NK-92 (cell line): ENCODE measurements around the gene AGBL5.

Experiments used
- DNase-seq: peaks from one replicate; lab custom pipeline; 2025; ENCODE audit not compliant: unreplicated experiment; lab: John Stamatoyannopoulos, UW

AGBL5 gene, protein sequence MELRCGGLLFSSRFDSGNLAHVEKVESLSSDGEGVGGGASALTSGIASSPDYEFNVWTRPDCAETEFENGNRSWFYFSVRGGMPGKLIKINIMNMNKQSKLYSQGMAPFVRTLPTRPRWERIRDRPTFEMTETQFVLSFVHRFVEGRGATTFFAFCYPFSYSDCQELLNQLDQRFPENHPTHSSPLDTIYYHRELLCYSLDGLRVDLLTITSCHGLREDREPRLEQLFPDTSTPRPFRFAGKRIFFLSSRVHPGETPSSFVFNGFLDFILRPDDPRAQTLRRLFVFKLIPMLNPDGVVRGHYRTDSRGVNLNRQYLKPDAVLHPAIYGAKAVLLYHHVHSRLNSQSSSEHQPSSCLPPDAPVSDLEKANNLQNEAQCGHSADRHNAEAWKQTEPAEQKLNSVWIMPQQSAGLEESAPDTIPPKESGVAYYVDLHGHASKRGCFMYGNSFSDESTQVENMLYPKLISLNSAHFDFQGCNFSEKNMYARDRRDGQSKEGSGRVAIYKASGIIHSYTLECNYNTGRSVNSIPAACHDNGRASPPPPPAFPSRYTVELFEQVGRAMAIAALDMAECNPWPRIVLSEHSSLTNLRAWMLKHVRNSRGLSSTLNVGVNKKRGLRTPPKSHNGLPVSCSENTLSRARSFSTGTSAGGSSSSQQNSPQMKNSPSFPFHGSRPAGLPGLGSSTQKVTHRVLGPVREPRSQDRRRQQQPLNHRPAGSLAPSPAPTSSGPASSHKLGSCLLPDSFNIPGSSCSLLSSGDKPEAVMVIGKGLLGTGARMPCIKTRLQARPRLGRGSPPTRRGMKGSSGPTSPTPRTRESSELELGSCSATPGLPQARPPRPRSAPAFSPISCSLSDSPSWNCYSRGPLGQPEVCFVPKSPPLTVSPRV

GRCh38 chr2:27050996-27051901, at the start of gene AGBL5:
Gene AGBL5 (plus strand): TSS chr2:27051668. CDS start chr2:27052959, 1,291 bp downstream.
- DNase-seq: peak; percentile 72

DNA sequence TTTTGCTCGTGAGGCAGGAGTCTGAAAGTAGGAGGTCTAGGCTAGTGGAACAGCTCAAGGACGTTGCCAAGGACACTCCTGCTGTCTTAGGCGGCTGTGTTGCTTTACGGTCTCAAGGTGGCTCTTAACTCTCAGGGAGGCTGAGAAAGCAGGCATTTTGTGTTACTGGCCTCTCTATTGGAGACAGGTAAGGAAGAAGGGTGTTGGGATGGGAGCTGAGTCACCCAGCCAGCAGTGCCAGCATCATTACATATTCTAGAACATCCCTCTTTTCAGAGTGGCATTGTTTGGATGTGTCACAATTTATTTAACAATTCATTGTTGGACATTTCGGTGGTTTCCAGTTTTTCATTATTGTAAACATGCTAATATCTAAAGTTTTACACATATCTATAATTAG, 49.5 kb upstream of the AGBL5 start:
- DNase-seq: no peak

- DNase-seq: no peak
These were observed 48.5 kb upstream of the AGBL5 start for GRCh38 chr2:27003007-27003406.

GRCh38 chr2:27003857-27004256, 47.6 kb upstream of the AGBL5 start:
- DNase-seq: no peak

DNA sequence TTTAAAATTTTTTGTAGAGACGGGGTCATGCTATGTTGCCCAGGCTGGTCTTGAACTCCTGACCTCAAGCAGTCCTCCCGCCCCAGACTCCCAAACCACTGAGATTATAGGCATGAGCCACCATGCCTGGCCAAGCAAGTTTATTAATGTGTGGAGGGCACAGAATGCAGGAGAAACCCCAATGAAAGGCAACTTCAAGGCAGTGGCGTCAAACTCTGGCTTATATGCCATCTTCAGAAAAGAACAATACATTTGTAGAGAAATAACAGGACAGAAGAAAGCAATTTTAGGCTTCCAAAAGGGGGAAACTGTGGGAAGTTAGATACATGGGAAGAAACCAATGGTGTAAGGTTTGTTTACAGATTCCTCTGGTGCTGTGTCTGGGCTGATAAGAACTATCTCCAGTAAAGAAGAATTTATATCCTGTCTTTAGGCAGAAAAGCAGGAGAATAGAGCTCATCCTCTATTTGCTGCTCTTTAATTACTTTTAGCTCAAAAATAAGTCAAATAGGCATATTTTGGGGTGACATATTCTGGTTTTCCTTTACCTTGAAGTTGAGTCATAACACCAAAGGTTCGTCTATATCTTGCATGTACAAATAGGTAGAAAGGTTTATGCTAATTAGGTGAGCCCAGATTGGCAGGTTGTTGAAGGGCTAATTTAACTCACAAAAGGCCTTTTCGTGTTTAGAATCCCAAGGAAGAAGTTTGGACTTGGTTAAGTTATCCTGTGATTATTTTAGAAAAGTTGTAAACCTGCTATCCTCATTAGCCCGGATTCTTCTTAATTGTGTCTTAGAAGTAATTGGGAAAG, 44.7 kb upstream of the AGBL5 start:
- DNase-seq: no peak

DNA sequence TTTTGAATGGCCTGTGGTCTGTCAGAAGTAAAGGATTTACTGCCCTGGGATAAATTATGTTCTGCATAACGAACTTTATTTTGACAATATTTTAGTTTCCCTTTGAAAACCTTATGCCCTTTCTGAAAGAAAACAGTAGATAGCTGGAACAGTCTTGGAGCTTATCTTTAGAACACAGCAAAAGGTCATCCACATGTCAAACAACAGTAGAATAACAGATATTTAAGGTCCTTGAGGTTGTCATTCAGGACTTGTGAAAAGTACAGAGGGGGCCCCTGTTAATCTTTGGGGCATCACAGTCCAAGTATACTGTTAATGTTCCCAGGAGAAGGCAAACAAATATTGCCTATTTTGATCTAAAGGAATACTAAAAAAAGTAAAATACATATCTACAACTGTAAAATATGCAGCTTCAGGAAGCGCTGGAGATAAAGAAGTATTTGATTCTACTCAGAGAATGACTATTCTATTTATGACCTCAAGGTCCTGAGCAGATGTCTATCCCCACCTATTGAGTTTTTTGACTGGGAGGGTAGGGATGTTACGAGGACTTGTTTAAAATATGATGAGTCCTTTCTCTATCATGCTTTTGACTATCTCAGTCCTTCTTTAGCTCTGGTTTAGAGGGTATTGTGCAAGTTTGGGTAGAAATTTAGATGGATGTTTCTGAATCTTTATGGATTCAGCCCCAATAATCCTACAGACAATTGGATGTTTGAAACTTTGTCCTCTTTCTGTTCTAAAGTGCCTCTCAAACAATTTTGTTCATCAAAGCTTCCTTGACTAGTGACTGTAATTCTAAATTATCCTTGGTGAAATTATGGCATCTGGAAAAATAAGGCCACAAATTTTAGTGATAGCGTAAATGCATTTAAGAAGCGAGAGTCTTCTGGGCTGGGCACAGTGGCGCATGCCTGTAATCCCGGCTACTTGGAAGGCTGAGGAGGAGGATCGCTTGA, 43.8 kb upstream of the AGBL5 start:
- no peak for DNase-seq

- DNase-seq: no peak
These were observed 42.8 kb upstream of the AGBL5 start for GRCh38 chr2:27008678-27009077.

- DNase-seq: no peak
These were observed 42.4 kb upstream of the AGBL5 start for GRCh38 chr2:27009083-27009482.

DNA sequence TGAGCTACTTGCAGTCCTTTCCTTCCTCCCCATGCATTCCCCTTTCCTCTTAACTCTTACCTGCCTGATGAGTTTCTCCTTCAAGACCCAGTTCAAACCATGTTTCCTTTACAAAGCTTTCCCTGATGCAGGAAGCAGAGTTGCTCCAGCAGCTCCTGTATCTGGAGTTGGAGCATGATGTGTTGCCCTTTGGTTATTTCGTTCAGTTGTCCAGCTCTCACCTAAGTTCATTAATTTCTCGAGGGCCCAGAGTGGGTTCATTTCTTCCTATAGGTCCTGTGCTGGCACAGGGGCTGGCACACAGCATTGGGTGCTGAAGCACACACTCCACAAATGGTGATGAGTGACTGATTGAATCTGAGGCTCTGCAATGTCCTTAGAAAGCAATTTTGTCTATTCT, 41.8 kb upstream of the AGBL5 start:
- DNase-seq: no peak

GRCh38 chr2:27010139-27010538, 41.3 kb upstream of the AGBL5 start:
- DNase-seq: no peak

DNA sequence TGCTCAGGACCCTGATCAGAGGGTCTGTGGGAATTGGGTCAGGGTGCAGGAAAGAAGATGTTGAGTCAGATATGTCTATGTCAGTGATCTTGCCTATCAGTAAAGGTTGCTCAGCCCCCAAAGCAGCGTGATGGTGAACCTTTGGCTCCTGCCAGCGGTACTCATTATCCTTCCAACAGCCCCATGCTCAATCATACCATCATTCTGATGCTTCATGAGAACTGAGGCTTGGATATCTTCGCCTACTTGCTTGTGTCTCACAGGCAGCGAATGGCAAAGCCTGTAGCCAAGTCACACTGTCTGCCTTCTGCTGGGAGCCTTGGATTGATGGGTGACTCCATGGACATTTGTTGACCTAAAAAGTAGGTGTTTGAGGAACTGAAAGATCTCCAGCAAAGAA, 37.7 kb upstream of the AGBL5 start:
- DNase-seq: no peak

- DNase-seq: no peak
These were observed 36.6 kb upstream of the AGBL5 start for GRCh38 chr2:27014771-27015433.

GRCh38 chr2:27016801-27017325, 34.6 kb upstream of the AGBL5 start:
- DNase-seq: no peak

- no peak for DNase-seq
These were observed 33.3 kb upstream of the AGBL5 start for GRCh38 chr2:27018142-27018541.

- DNase-seq: no peak
These were observed 32.0 kb upstream of the AGBL5 start for GRCh38 chr2:27019459-27019858.

GRCh38 chr2:27019931-27020855, 31.3 kb upstream of the AGBL5 start:
- DNase-seq: no peak
